K562 (cell line): Measurements from ENCODE around the gene LRRC51.

Experiments used
- NR2C1 ChIP-seq, 2 experiments: fragments of 450-650 bp; IDR thresholded peaks; 2 replicates each; pipeline ENCODE4 v1.6.1; 2017; ENCODE audit warnings: mild to moderate bottlenecking in 2 of 2, antibody characterized with exemption in 1 of 2, inconsistent platforms in 1 of 2, missing compliant biosample characterization in 1 of 2, missing genetic modification characterization in 1 of 2
- RBM22 ChIP-seq: fragments of 200-400 bp; formaldehyde crosslinking; IDR thresholded peaks from 2 replicates; pipeline ENCODE4 v1.6.1; 2018; ENCODE audit warnings: low read length, low read depth; ENCODE audit not compliant: poor library complexity, severe bottlenecking

DNA sequence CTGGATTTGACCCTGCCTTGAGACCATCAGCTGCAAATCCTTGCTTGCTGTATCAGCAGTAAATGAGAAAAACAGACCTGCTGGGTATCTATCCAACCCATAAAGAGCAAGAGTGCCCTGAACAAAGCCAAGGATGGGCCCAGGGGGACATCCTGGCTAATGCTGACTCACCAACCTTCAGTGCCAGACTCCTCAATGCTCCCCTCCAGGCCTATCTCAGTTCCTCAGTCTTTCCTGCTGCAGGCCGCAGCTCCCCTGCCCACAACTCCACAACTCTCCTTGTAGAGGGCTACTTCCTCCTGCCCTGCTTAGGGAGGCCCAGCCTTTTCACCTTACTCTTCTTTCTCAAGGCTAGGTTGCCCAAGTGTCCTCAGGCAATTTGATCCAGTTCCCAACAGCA lies 19.8 kb downstream of the LRRC51 start:
- TF ChIP-seq RBM22 = no peak
- TF ChIP-seq NR2C1 (IDR thresholded peaks at IDR 0.05) = no peak
- TF ChIP-seq NR2C1 (tag; IDR thresholded peaks at IDR 0.05) = no peak
